Ecto neural progenitor cell (in vitro differentiated cells): Measurements from ENCODE around the gene ZNF771.
A peak's percentile ranks its signal among the peaks of the same experiment; 100 is the strongest.

Experiments
- DNase-seq: peaks from one replicate; pipeline ENCODE4 v3.0.0-alpha.2; 2018; ENCODE audit warnings: low spot score

ZNF771 gene

GRCh38 chr16:30399435-30400186, 7.8 kb upstream of the ZNF771 start:
- DNase-seq: no peak

GRCh38 chr16:30401768-30402425, 5.5 kb upstream of the ZNF771 start:
- no peak for DNase-seq

- no peak for DNase-seq
These were observed 658 bp upstream of the ZNF771 start for GRCh38 chr16:30406795-30407101.

GRCh38 chr16:30407804-30408534, 563 bp downstream of the ZNF771 start:
- DNase-seq: no peak

GRCh38 chr16:30409125-30410060, 2.0 kb downstream of the ZNF771 start:
- DNase-seq: peak; percentile 93

GRCh38 chr16:30413112-30413806, 5.9 kb downstream of the ZNF771 start:
- DNase-seq: no peak

GRCh38 chr16:30414159-30414558, 6.8 kb downstream of the ZNF771 start:
- no peak for DNase-seq

GRCh38 chr16:30416047-30416603, 8.7 kb downstream of the ZNF771 start:
- DNase-seq: no peak

GRCh38 chr16:30416624-30417528, 9.5 kb downstream of the ZNF771 start:
- no peak for DNase-seq

GRCh38 chr16:30417529-30418349, 10.3 kb downstream of the ZNF771 start:
- peak; percentile 91 for DNase-seq

- no peak for DNase-seq
These were observed 11.2 kb downstream of the ZNF771 start for GRCh38 chr16:30418350-30419181.

- no peak for DNase-seq
These were observed 13.6 kb downstream of the ZNF771 start for GRCh38 chr16:30421010-30421409.

GRCh38 chr16:30428055-30428454, 20.6 kb downstream of the ZNF771 start:
- no peak for DNase-seq

GRCh38 chr16:30429418-30429677, 21.9 kb downstream of the ZNF771 start:
- DNase-seq: no peak

GRCh38 chr16:30429678-30430427, 22.4 kb downstream of the ZNF771 start, which contains the start of gene DCTPP1:
Gene DCTPP1 (minus strand): TSS chr16:30430030. CDS start chr16:30429980, 50 bp downstream.
- DNase-seq: peak; percentile 92

- DNase-seq: no peak
These were observed 23.1 kb downstream of the ZNF771 start for GRCh38 chr16:30430428-30430970.

- no peak for DNase-seq
These were observed 27.4 kb downstream of the ZNF771 start for GRCh38 chr16:30434852-30435251.
